Esophagus muscularis mucosa (tissue), 4 donors: ENCODE results near the gene NUBPL.

Experiments
- CTCF ChIP-seq, 3 experiments: fragments of 200-600 bp in 2 of 3; fragments of 450-650 bp in 1 of 3; sonication (generic) in 2 of 3; IDR thresholded peaks; one replicate each; pipeline ENCODE4 v1.5.1; 2017 to 2019; ENCODE audit warnings: antibody characterized with exemption in 3 of 3, mild to moderate bottlenecking in 2 of 3, moderate library complexity in 1 of 3
- EP300 ChIP-seq: sonication (generic); formaldehyde crosslinking; IDR thresholded peaks from one replicate; pipeline ENCODE4 v1.6.1; 2017; ENCODE audit warnings: antibody characterized with exemption
- POLR2A ChIP-seq: fragments of 450-650 bp; IDR thresholded peaks from one replicate; pipeline ENCODE4 v1.6.1; 2017; ENCODE audit warnings: antibody characterized with exemption, moderate library complexity, mild to moderate bottlenecking, low read depth
- POLR2AphosphoS5 ChIP-seq, 2 donors: sonication (generic); formaldehyde crosslinking; IDR thresholded peaks; one replicate each; pipeline ENCODE4 v1.6.1; 2017; ENCODE audit warnings: antibody characterized with exemption in 2 of 2

- TF ChIP-seq CTCF (IDR thresholded peaks at IDR 0.05) (no peak), EP300 (no peak), POLR2AphosphoS5 (IDR thresholded peaks at IDR 0.05) (no peak), POLR2A (no peak)
Observed at GRCh38 chr14:31854508-31855075, 293.4 kb downstream of the NUBPL start.
